Fibroblast of lung (primary cell): ENCODE data around the gene SERINC5. TPM values are rescaled to one million over a fixed set of nuclear protein-coding genes. Genes with fewer than 3 reads are reported as not detected.

Experiments
- DNase-seq, 2 donors: peaks; one replicate each; pipeline versions ENCODE4 v3.0.0 to v3.0.0-alpha.2; 2010; ENCODE audit warnings: low read depth in 2 of 2
- H2AFZ ChIP-seq: 2 replicates; pipeline ENCODE4 v1.5.1; 2012; ENCODE audit warnings: low read length, control low read depth, inconsistent platforms
- H3K27ac ChIP-seq: 2 replicates; pipeline ENCODE4 v1.5.1; 2011; ENCODE audit warnings: low read length, control low read depth; ENCODE audit not compliant: insufficient read depth
- H3K27me3 ChIP-seq: 2 replicates; pipeline ENCODE4 v1.5.1; 2011; ENCODE audit warnings: mild to moderate bottlenecking, low read length; ENCODE audit not compliant: control insufficient read depth, insufficient read depth
- H3K36me3 ChIP-seq: 2 replicates; pipeline ENCODE4 v1.5.1; 2011; ENCODE audit warnings: low read length; ENCODE audit not compliant: control insufficient read depth, insufficient read depth
- H3K4me1 ChIP-seq: 2 replicates; pipeline ENCODE4 v1.5.1; 2011; ENCODE audit warnings: low read length; ENCODE audit not compliant: control insufficient read depth, insufficient read depth; ENCODE audit errors: extremely low read depth
- H3K4me2 ChIP-seq: 2 replicates; pipeline ENCODE4 v1.5.1; 2011; ENCODE audit warnings: low read length, control low read depth; ENCODE audit not compliant: insufficient read depth; ENCODE audit errors: extremely low read depth
- H3K4me3 ChIP-seq, 4 experiments: fragments of 200-600 bp in 1 of 4; sonication (generic) in 1 of 4; replicated peaks in 1 of 4; 2 replicates each; pipeline ENCODE4 v1.5.1; 2011 to 2016; ENCODE audit warnings: low read length in 4 of 4, low read depth in 3 of 4, mild to moderate bottlenecking in 3 of 4, control low read depth in 2 of 4, inconsistent platforms in 1 of 4, mixed read lengths in 1 of 4; ENCODE audit not compliant: insufficient read depth in 1 of 4; ENCODE audit errors: control extremely low read depth in 1 of 4
- H3K79me2 ChIP-seq: 2 replicates; pipeline ENCODE4 v1.5.1; 2012; ENCODE audit warnings: mild to moderate bottlenecking, low read length, inconsistent platforms; ENCODE audit not compliant: control insufficient read depth, insufficient read depth
- H3K9ac ChIP-seq: 2 replicates; pipeline ENCODE4 v1.5.1; 2011; ENCODE audit warnings: mild to moderate bottlenecking, low read length, control low read depth; ENCODE audit not compliant: insufficient read depth
- H3K9me3 ChIP-seq: 2 replicates; pipeline ENCODE4 v1.5.1; 2012; ENCODE audit warnings: low read depth, low read length; ENCODE audit not compliant: control insufficient read depth, insufficient read depth
- H4K20me1 ChIP-seq: 2 replicates; pipeline ENCODE4 v1.5.1; 2011; ENCODE audit warnings: low read length; ENCODE audit not compliant: control insufficient read depth, insufficient read depth; ENCODE audit errors: extremely low read depth
- EZH2 ChIP-seq: IDR thresholded peaks from 2 replicates; pipeline ENCODE4 v1.5.1; 2012; ENCODE audit warnings: low read length, control low read depth, mild to moderate bottlenecking; ENCODE audit errors: missing control alignments
- polyA plus RNA-seq, 2 donors: library from polyadenylated mRNA; depleted of rRNA in 1 of 2; stranded (reverse) in 1 of 2; unstranded in 1 of 2; fragments of >200 nt; gene quantifications; 2 replicates each; pipeline ENCODE4 v1.2.1, GENCODE V29; 2011 to 2012; ENCODE audit warnings: missing spikeins in 1 of 2
- total RNA-seq: library from RNA; depleted of rRNA; stranded (reverse); fragments of >200 nt; gene quantifications from 2 replicates; pipeline ENCODE4 v1.2.1, GENCODE V29; 2014
- TF ChIP-seq, protein P1 (sequence below), 2 donors: IDR thresholded peaks in 1 of 2; conservative IDR thresholded peaks in 1 of 2; 1 replicate in 1 of 2; 2 replicates in 1 of 2; pipeline ENCODE4 v1.5.1; 2011 to 2012; ENCODE audit warnings: low read length in 2 of 2, control low read depth in 1 of 2, inconsistent platforms in 1 of 2, low read depth in 1 of 2, mild to moderate bottlenecking in 1 of 2

The SERINC5 gene
- total and polyA plus RNA-seq, 2 donors (not counting 1 experiment from before 2014, with no cell fraction given), result 9.5 to 10.9 TPM

DNA sequence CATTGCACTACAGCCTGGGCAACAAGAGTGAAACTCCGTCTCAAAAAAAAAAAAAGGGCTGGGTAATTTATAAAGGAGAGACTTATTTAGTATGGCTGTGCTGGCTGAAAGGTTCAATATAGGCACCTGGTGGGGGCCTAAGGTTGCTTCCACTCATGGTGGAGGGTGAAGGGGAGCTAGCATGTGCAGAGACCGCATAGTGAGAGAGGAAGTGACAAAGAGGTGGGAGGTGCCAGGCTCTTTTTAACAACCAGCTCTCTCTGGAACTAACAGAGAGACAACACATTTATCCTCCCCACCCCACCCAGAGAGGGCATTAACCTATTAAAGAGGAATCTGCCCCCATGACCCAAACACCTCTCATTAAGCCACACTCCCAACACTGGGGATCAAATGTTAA lies 28.9 kb upstream of the SERINC5 start:
- Histone ChIP-seq H3K36me3 (no peaks in the 10 kb centered on the region), H3K27me3 (peaks cover 2% of the 10 kb centered on the region), H3K4me3 (no peak overlapping the region), H3K4me2 (no peak overlapping the region), H3K9me3 (no peaks in the 10 kb centered on the region), H2AFZ (no peak overlapping the region), H3K27ac (no peak overlapping the region), H4K20me1 (no peaks in the 10 kb centered on the region), H3K4me1 (no peaks in the 10 kb centered on the region), H3K79me2 (no peaks in the 10 kb centered on the region), H3K9ac (no peak overlapping the region)
- DNase-seq, result no peak
- TF ChIP-seq EZH2, result no peak

DNA sequence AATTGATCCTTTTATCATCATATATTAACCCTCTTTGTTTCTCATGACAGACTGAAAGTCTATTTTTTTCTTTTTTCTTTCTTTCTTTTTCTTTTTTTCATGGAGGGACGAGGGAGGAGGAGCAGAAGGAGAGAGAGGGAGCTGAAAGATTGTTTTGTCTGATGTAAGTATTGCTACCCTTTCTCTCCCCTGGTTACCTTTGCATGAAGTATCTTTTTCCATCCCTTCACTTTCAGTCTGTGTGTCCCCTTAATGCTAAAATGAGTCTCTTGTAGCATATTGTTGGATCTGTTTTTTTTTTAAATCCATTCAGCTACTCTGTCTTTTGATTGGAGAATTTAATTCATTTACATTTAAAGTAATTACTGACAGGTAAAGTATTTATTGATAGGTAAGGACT lies 27.5 kb upstream of the SERINC5 start:
- TF ChIP-seq, protein P1, sequence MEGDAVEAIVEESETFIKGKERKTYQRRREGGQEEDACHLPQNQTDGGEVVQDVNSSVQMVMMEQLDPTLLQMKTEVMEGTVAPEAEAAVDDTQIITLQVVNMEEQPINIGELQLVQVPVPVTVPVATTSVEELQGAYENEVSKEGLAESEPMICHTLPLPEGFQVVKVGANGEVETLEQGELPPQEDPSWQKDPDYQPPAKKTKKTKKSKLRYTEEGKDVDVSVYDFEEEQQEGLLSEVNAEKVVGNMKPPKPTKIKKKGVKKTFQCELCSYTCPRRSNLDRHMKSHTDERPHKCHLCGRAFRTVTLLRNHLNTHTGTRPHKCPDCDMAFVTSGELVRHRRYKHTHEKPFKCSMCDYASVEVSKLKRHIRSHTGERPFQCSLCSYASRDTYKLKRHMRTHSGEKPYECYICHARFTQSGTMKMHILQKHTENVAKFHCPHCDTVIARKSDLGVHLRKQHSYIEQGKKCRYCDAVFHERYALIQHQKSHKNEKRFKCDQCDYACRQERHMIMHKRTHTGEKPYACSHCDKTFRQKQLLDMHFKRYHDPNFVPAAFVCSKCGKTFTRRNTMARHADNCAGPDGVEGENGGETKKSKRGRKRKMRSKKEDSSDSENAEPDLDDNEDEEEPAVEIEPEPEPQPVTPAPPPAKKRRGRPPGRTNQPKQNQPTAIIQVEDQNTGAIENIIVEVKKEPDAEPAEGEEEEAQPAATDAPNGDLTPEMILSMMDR (conservative IDR thresholded peaks at IDR 0.05 in 1 of 2, IDR thresholded peaks at IDR 0.05 in 1 of 2; ENCODE audit: low read depth in 1 of 2, low read length in 2 of 2), result no peak
- TF ChIP-seq EZH2, result no peak
- H3K4me1 ChIP-seq, result no peaks in the 10 kb centered on the region
- H3K79me2 ChIP-seq, result no peaks in the 10 kb centered on the region
- no peak overlapping the region for H3K4me3 ChIP-seq
- no peak overlapping the region for H3K9ac ChIP-seq
- H3K27me3 ChIP-seq, result peaks cover 2% of the 10 kb centered on the region
- H3K9me3 ChIP-seq, result no peaks in the 10 kb centered on the region
- H2AFZ ChIP-seq, result no peak overlapping the region
- H3K4me2 ChIP-seq, result no peak overlapping the region
- no peaks in the 10 kb centered on the region for H3K36me3 ChIP-seq
- no peak for DNase-seq
- no peak overlapping the region for H3K27ac ChIP-seq
- H4K20me1 ChIP-seq, result no peaks in the 10 kb centered on the region

DNA sequence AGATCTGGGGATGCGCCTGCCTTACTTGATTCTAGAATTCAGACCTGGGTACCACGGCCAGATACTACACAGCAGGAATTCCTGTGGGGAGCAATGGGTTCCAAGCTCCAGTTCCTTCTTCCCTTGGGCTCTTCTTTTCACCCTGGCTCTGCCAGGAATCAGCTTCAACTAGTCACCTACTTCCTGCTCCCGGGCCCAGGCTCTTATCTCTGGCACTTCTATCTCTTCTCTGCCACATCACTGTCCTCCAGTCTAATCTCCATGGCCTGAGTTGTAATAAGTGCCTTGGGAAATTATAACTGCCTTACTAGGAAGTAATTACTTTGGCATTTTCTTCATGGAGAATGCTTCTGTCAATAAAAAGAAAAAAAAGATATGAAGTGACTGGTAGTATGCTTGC lies 26.2 kb upstream of the SERINC5 start:
- H3K9me3 ChIP-seq, result no peaks in the 10 kb centered on the region
- peaks cover 2% of the 10 kb centered on the region for H3K27me3 ChIP-seq
- no peaks in the 10 kb centered on the region for H3K4me1 ChIP-seq
- no peaks in the 10 kb centered on the region for H3K36me3 ChIP-seq
- TF ChIP-seq, protein P1 (conservative IDR thresholded peaks at IDR 0.05 in 1 of 2, IDR thresholded peaks at IDR 0.05 in 1 of 2; ENCODE audit: low read depth in 1 of 2, low read length in 2 of 2), result no peak
- TF ChIP-seq EZH2, result no peak
- no peak overlapping the region for H3K27ac ChIP-seq
- H3K79me2 ChIP-seq, result no peaks in the 10 kb centered on the region
- H3K9ac ChIP-seq, result no peak overlapping the region
- no peaks in the 10 kb centered on the region for H4K20me1 ChIP-seq
- H3K4me3 ChIP-seq, result no peak overlapping the region
- no peak overlapping the region for H3K4me2 ChIP-seq
- no peak for DNase-seq
- no peak overlapping the region for H2AFZ ChIP-seq
